NCI-H2171 treated with DMSO at 0.1 percent for 48 hours (cell line): Measurements from ENCODE around the gene ZNF383.
"Not testable (repeated sequence)": the region's sequence is repeated elsewhere in the genome, so short reads cannot be mapped to it uniquely, and the experiment has no call there.

ENCODE experiments used
- DNase-seq: peaks from one replicate; lab custom pipeline; 2025; lab: John Stamatoyannopoulos, UW

The ZNF383 gene

GRCh38 chr19:37292998-37293939, 75.3 kb downstream of the ZNF383 start:
- not testable (repeated sequence) for DNase-seq

DNA sequence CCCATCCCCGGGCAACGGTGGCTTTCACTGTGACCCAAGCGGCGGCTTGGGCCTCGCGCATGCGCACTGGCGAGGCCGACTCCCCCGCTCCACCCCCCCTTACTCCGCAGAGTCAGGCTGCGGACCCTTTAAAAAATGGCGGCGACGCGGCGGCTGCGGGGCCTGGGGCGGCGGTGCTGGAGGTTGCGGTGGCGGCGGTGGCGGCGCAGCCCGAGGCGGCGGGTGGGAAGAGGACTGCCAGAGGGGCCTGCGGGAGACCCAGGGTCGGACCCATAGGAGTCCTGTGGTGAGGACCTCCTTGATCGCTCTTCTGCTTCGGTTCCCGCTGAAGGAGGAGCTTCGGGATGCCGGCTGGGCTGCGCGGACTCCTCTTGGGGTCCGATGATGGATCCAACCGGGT, 76.2 kb downstream of the ZNF383 start:
- not testable (repeated sequence) for DNase-seq
